Measurements from ENCODE around the gene HARBI1.

DNA sequence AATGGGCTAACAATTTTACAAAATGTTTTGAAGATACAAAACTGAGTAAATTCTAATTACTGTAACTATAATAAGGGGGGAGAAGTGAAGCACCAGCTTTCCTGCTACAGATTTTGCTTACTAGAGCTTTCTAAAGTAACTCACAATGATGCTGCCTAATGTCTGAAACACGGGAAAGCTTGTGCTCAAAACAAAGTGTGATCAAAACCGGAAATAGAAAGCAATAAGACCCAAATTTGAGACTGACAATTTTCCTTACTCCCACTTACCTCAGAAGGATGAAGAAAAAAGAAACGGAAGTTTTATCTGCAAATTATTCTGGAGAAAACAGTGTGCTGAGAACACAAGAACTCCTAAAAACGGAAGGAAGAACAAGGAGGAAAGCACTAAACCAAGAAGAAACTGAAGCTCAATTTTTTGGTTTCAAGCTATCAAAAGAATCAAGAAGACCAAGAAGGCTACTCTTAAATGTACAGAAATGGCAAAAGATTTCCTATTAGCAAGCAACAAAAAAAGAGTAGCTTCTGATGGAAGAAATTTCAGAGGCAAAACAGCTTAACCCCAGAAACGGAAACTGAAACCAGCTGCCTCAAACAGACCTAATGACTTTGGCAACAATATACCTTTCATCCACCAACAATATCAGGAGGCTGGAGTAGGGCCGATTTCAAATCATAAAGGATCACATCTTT is 56.6 kb downstream of the HARBI1 start:
- no peak for TF ChIP-seq POLR2AphosphoS5 (IDR thresholded peaks at IDR 0.05; ENCODE audit: low read depth, low read length)
- TF ChIP-seq, protein P1, sequence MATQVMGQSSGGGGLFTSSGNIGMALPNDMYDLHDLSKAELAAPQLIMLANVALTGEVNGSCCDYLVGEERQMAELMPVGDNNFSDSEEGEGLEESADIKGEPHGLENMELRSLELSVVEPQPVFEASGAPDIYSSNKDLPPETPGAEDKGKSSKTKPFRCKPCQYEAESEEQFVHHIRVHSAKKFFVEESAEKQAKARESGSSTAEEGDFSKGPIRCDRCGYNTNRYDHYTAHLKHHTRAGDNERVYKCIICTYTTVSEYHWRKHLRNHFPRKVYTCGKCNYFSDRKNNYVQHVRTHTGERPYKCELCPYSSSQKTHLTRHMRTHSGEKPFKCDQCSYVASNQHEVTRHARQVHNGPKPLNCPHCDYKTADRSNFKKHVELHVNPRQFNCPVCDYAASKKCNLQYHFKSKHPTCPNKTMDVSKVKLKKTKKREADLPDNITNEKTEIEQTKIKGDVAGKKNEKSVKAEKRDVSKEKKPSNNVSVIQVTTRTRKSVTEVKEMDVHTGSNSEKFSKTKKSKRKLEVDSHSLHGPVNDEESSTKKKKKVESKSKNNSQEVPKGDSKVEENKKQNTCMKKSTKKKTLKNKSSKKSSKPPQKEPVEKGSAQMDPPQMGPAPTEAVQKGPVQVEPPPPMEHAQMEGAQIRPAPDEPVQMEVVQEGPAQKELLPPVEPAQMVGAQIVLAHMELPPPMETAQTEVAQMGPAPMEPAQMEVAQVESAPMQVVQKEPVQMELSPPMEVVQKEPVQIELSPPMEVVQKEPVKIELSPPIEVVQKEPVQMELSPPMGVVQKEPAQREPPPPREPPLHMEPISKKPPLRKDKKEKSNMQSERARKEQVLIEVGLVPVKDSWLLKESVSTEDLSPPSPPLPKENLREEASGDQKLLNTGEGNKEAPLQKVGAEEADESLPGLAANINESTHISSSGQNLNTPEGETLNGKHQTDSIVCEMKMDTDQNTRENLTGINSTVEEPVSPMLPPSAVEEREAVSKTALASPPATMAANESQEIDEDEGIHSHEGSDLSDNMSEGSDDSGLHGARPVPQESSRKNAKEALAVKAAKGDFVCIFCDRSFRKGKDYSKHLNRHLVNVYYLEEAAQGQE (IDR thresholded peaks at IDR 0.05; ENCODE audit: insufficient read depth in 1 of 2, low read depth in 2 of 2, low read length in 2 of 2) = no peak
- TF ChIP-seq FOXP2 (optimal IDR thresholded peaks at IDR 0.05; ENCODE audit: borderline replicate concordance, extremely low read depth, extremely low read length, insufficient read depth) = no peak

Measured in PFSK-1 (cell line).